Aorta (tissue), 5 donors: Measurements from ENCODE around the gene ASCC3. TPM values are rescaled to one million over a fixed set of nuclear protein-coding genes. Genes with fewer than 3 reads are reported as not detected.

Source experiments
- ATAC-seq: fragments of 200-7000 bp; cut with Tn5 transposase; one replicate; pipeline ENCODE4 v1.9.1; 2022; ENCODE audit warnings: moderate library complexity; ENCODE audit not compliant: low FRiP score
- DNase-seq, 2 donors: peaks; one replicate each; pipeline ENCODE4 v3.0.0-alpha.2; 2020
- H3K27ac ChIP-seq, 2 donors: one replicate each; pipeline ENCODE4 v1.5.1; 2013; ENCODE audit warnings: low read length in 2 of 2, mild to moderate bottlenecking in 2 of 2, moderate library complexity in 2 of 2, control low read depth in 1 of 2, inconsistent platforms in 1 of 2, low read depth in 1 of 2
- H3K27me3 ChIP-seq, 2 donors: one replicate each; pipeline ENCODE4 v1.6.1; 2013; ENCODE audit warnings: control low read depth in 1 of 2, low read length in 1 of 2, mild to moderate bottlenecking in 1 of 2, moderate library complexity in 1 of 2; ENCODE audit not compliant: insufficient read depth in 2 of 2, control insufficient read depth in 1 of 2
- H3K36me3 ChIP-seq, 2 donors: one replicate each; pipeline ENCODE4 v1.6.1; 2013; ENCODE audit warnings: control low read depth in 1 of 2, low read length in 1 of 2, mild to moderate bottlenecking in 1 of 2; ENCODE audit not compliant: insufficient read depth in 2 of 2, control insufficient read depth in 1 of 2
- H3K4me1 ChIP-seq, 2 donors: one replicate each; pipeline ENCODE4 v1.6.1; 2013; ENCODE audit warnings: low read length in 2 of 2, control low read depth in 1 of 2, mild to moderate bottlenecking in 1 of 2, moderate library complexity in 1 of 2; ENCODE audit not compliant: insufficient read depth in 2 of 2, control insufficient read depth in 1 of 2
- H3K4me3 ChIP-seq, 2 donors: one replicate each; pipeline ENCODE4 v1.5.1; 2013; ENCODE audit warnings: low read length in 2 of 2, control low read depth in 1 of 2, mild to moderate bottlenecking in 1 of 2
- H3K9me3 ChIP-seq: one replicate; pipeline ENCODE4 v1.6.1; 2013; ENCODE audit warnings: mild to moderate bottlenecking, low read length; ENCODE audit not compliant: control insufficient read depth
- WGBS, 2 donors: extraction: QIAGEN DNeasy Blood & Tissue Kit; methylation state at CpG; one replicate each; pipeline ENCODE4 v1.1.7; 2013; 5-methylcytosine and 5-hydroxymethylcytosine counted together
- intact Hi-C, 2 donors: fragments of 100-400 bp; cut with DNase I; formaldehyde crosslinking; loops; one replicate each; pipeline versions ENCODE4 v1.14.2 to v1.15.0; 2022
- polyA plus RNA-seq, 2 donors: library from polyadenylated mRNA; stranded (reverse); fragments of 200-250 nt; gene quantifications; one replicate each; pipeline ENCODE4 v1.2.3, GENCODE V29; 2013
- total RNA-seq, 2 donors: library from RNA; stranded (reverse); fragmentation: NEBNext Ultra II Directional; extraction: Animal tissue kit (Norgen Biotek cat#: 25700); gene quantifications; one replicate each; pipeline ENCODE4 v1.2.1, GENCODE V29; 2021
- donor health status: healthy with polysubstance abuse.
- donor health status: Bipolar disorder and iron deficiency.
- donor health status: DM: no; HTN: no; CAD: no.
- donor health status: DM: no; HTN: no; CAD: no.
- donor health status: DM: yes; HTN: yes; CAD: no.

ASCC3 gene
- total and polyA plus RNA-seq, 4 donors = 3.5 to 46.9 (median 26.8) TPM

- Histone ChIP-seq H3K9me3 (no peaks in the 10 kb centered on the region), H3K4me3 (no peak overlapping the region), H3K27ac (no peak overlapping the region), H3K27me3 (no peaks in the 10 kb centered on the region), H3K36me3 (no peaks in the 10 kb centered on the region), H3K4me1 (peaks cover 1 to 8% of the 10 kb centered on the region in 2 donors)
- intact Hi-C loops = no loop called here
- no peak for ATAC-seq
- no peak for DNase-seq
Observed at GRCh38 chr6:100877851-100878250, 3.3 kb downstream of the ASCC3 start.

- no peaks in the 10 kb centered on the region for H3K36me3 ChIP-seq
- no peaks in the 10 kb centered on the region for H3K27me3 ChIP-seq
- no peak overlapping the region for H3K27ac ChIP-seq
- no peak overlapping the region for H3K4me3 ChIP-seq
- peaks cover 1 to 8% of the 10 kb centered on the region in 2 donors for H3K4me1 ChIP-seq
- no peaks in the 10 kb centered on the region for H3K9me3 ChIP-seq
- DNase-seq (no peak), ATAC-seq (no peak)
- intact Hi-C loops = no loop called here
Observed at GRCh38 chr6:100876251-100876650, 4.9 kb downstream of the ASCC3 start.

- H3K36me3 ChIP-seq = peaks cover 0 to 1% of the 10 kb centered on the region in 2 donors
Observed at GRCh38 chr6:100865525-100865924, 15.6 kb downstream of the ASCC3 start.

GRCh38 chr6:100862063-100862462 is 19.1 kb downstream of the ASCC3 start:
- Histone ChIP-seq H3K4me3 (no peak overlapping the region), H3K4me1 (no peaks in the 10 kb centered on the region), H3K36me3 (peaks cover 0 to 1% of the 10 kb centered on the region in 2 donors), H3K9me3 (no peaks in the 10 kb centered on the region), H3K27me3 (no peaks in the 10 kb centered on the region), H3K27ac (no peak overlapping the region)
- DNase-seq (no peak), ATAC-seq (no peak)
- WGBS, 2 donors = 97 to 98% methylated on average over 2 of the region's 2 CpGs
- intact Hi-C loops = no loop called here

More at GRCh38 chr6:100865525-100865924, 15.6 kb downstream of the ASCC3 start:
- WGBS, 2 donors = 97 to 100% methylated on average over 2 of the region's 2 CpGs
- no peak for ATAC-seq
- intact Hi-C loops = no loop called here
- Histone ChIP-seq H3K27me3 (no peaks in the 10 kb centered on the region), H3K4me3 (no peak overlapping the region), H3K27ac (no peak overlapping the region), H3K4me1 (peaks cover 0 to 3% of the 10 kb centered on the region in 2 donors), H3K9me3 (no peaks in the 10 kb centered on the region)
- DNase-seq = no peak

GRCh38 chr6:100856146-100856545 is 25.0 kb downstream of the ASCC3 start:
- Histone ChIP-seq H3K36me3 (no peaks in the 10 kb centered on the region), H3K9me3 (no peaks in the 10 kb centered on the region), H3K4me1 (no peaks in the 10 kb centered on the region), H3K4me3 (no peak overlapping the region), H3K27me3 (no peaks in the 10 kb centered on the region), H3K27ac (no peak overlapping the region)
- ATAC-seq (no peak), DNase-seq (no peak)
- intact Hi-C loops = no loop called here

- H3K9me3 ChIP-seq = no peaks in the 10 kb centered on the region
- no peaks in the 10 kb centered on the region for H3K4me1 ChIP-seq
- ATAC-seq (no peak), DNase-seq (peak; percentile 15 to 50)
- intact Hi-C loops = no loop called here
- H3K36me3 ChIP-seq = peaks cover 0 to 3% of the 10 kb centered on the region in 2 donors
- H3K4me3 ChIP-seq = no peak overlapping the region
- H3K27me3 ChIP-seq = no peaks in the 10 kb centered on the region
- WGBS, 2 donors = 96 to 98% methylated on average over 12 of the region's 12 CpGs
- no peak overlapping the region for H3K27ac ChIP-seq
Observed at GRCh38 chr6:100851819-100852218, 29.3 kb downstream of the ASCC3 start.

GRCh38 chr6:100850174-100850573 is 31.0 kb downstream of the ASCC3 start:
- ATAC-seq (no peak), DNase-seq (no peak)
- no peaks in the 10 kb centered on the region for H3K27me3 ChIP-seq
- intact Hi-C loops = no loop called here
- H3K4me3 ChIP-seq = no peak overlapping the region
- WGBS, 2 donors = 87 to 93% methylated on average over 2 of the region's 2 CpGs
- no peaks in the 10 kb centered on the region for H3K9me3 ChIP-seq
- H3K27ac ChIP-seq = no peak overlapping the region
- H3K36me3 ChIP-seq = peaks cover 0 to 3% of the 10 kb centered on the region in 2 donors
- H3K4me1 ChIP-seq = no peaks in the 10 kb centered on the region

- ATAC-seq = no peak
- WGBS, 2 donors = 87 to 88% methylated on average over 2 of the region's 2 CpGs
- H3K9me3 ChIP-seq = no peaks in the 10 kb centered on the region
- no peak overlapping the region for H3K4me3 ChIP-seq
- intact Hi-C loops = no loop called here
- no peaks in the 10 kb centered on the region for H3K4me1 ChIP-seq
- no peaks in the 10 kb centered on the region for H3K27me3 ChIP-seq
- H3K27ac ChIP-seq = no peak overlapping the region
- H3K36me3 ChIP-seq = peaks cover 0 to 3% of the 10 kb centered on the region in 2 donors
- DNase-seq = no peak
Observed at GRCh38 chr6:100846276-100846675, 34.9 kb downstream of the ASCC3 start.

- 44 to 54% methylated on average over 1 of the region's 1 CpG for WGBS, 2 donors
- intact Hi-C loops = no loop called here
- no peak for ATAC-seq
Observed at GRCh38 chr6:100845676-100846075, 35.5 kb downstream of the ASCC3 start.

More at GRCh38 chr6:100845676-100846075, 35.5 kb downstream of the ASCC3 start:
- no peak overlapping the region for H3K4me3 ChIP-seq
- no peaks in the 10 kb centered on the region for H3K27me3 ChIP-seq
- peaks cover 0 to 3% of the 10 kb centered on the region in 2 donors for H3K36me3 ChIP-seq
- H3K9me3 ChIP-seq = no peaks in the 10 kb centered on the region
- no peak for DNase-seq
- no peaks in the 10 kb centered on the region for H3K4me1 ChIP-seq
- no peak overlapping the region for H3K27ac ChIP-seq
